IMR-90 (cell line): Measurements from ENCODE around the gene CXCL3. TPM values are rescaled to one million over a fixed set of nuclear protein-coding genes. Genes with fewer than 3 reads are reported as not detected.

Experiments used
- ATAC-seq: fragments of 200-7000 bp; cut with Tn5 transposase; 2 replicates; pipeline ENCODE4 v1.9.1; 2020; ENCODE audit warnings: low read depth, mild to moderate bottlenecking, moderate library complexity
- BruUV-seq: library from RNA; stranded (reverse); fragments of 400-500 nt; replicated peaks from 2 replicates; lab custom pipeline; 2021; lab: Mats Ljungman, UMichigan
- CTCF ChIA-PET: fragments of 300-600 bp; formaldehyde crosslinking; extraction: SDS; loops from one replicate; lab custom pipeline; 2021; ENCODE audit warnings: antibody characterized with exemption; lab: Yijun Ruan, JAX
- POLR2A ChIA-PET: fragments of 300-600 bp; sonication (Branson Sonifier 250); formaldehyde crosslinking; loops from one replicate; lab custom pipeline; 2022; ENCODE audit warnings: antibody characterized with exemption; ENCODE audit not compliant: unreplicated experiment; lab: Charles Lee
- DNase-seq: peaks from one replicate; pipeline ENCODE4 v3.0.0; 2013
- H2AFZ ChIP-seq: replicated peaks from 2 replicates; pipeline ENCODE3; 2013; ENCODE audit warnings: low read length, mild to moderate bottlenecking; ENCODE audit not compliant: poor library complexity
- H2AK5ac ChIP-seq: 2 replicates; pipeline ENCODE4 v1.6.1; 2013; ENCODE audit warnings: low read depth, low read length, inconsistent platforms
- H2AK9ac ChIP-seq: replicated peaks from 2 replicates; pipeline ENCODE3; 2013; ENCODE audit warnings: mild to moderate bottlenecking, low read depth, low read length, moderate library complexity; ENCODE audit not compliant: poor library complexity
- H2BK120ac ChIP-seq: 2 replicates; pipeline ENCODE4 v1.6.1; 2013; ENCODE audit warnings: low read depth, low read length, inconsistent platforms
- H2BK15ac ChIP-seq: 3 replicates; pipeline ENCODE4 v1.6.1; 2013; ENCODE audit warnings: low read depth, low read length, inconsistent platforms
- H2BK20ac ChIP-seq: 2 replicates; pipeline ENCODE4 v1.6.1; 2013; ENCODE audit warnings: low read depth, mild to moderate bottlenecking, inconsistent platforms, low read length, moderate library complexity
- H2BK5ac ChIP-seq: 2 replicates; pipeline ENCODE4 v1.6.1; 2013; ENCODE audit warnings: mild to moderate bottlenecking, low read depth, low read length, inconsistent platforms; ENCODE audit not compliant: poor library complexity, severe bottlenecking
- H3K14ac ChIP-seq: replicated peaks from 2 replicates; pipeline ENCODE4 v1.6.1; 2013; ENCODE audit warnings: low read depth, low read length, inconsistent platforms
- H3K18ac ChIP-seq: 2 replicates; pipeline ENCODE4 v1.6.1; 2013; ENCODE audit warnings: low read depth, low read length, control low read depth
- H3K23ac ChIP-seq: 2 replicates; pipeline ENCODE4 v1.6.1; 2013; ENCODE audit warnings: low read depth, low read length, inconsistent platforms
- H3K27ac ChIP-seq: 2 replicates; pipeline ENCODE4 v1.5.1; 2013; ENCODE audit warnings: mild to moderate bottlenecking, control low read depth, low read length; ENCODE audit not compliant: insufficient read depth
- H3K27me3 ChIP-seq: 2 replicates; pipeline ENCODE4 v1.6.1; 2013; ENCODE audit warnings: low read length; ENCODE audit not compliant: control insufficient read depth, insufficient read depth
- H3K36me3 ChIP-seq: 2 replicates; pipeline ENCODE4 v1.6.1; 2013; ENCODE audit warnings: low read length, mixed read lengths; ENCODE audit not compliant: control insufficient read depth, insufficient read depth
- H3K4ac ChIP-seq: 2 replicates; pipeline ENCODE4 v1.6.1; 2013; ENCODE audit warnings: low read depth, low read length, inconsistent platforms
- H3K4me1 ChIP-seq: 2 replicates; pipeline ENCODE4 v1.6.1; 2013; ENCODE audit warnings: low read length, mixed read lengths; ENCODE audit not compliant: control insufficient read depth, insufficient read depth
- H3K4me2 ChIP-seq: 2 replicates; pipeline ENCODE4 v1.6.1; 2013; ENCODE audit warnings: low read depth, mild to moderate bottlenecking, control low read depth, low read length, moderate library complexity
- H3K4me3 ChIP-seq: 2 replicates; pipeline ENCODE4 v1.5.1; 2013; ENCODE audit warnings: low read depth, mild to moderate bottlenecking, control low read depth, low read length, moderate library complexity; ENCODE audit not compliant: insufficient read depth
- H3K56ac ChIP-seq: 2 replicates; pipeline ENCODE4 v1.6.1; 2013; ENCODE audit warnings: low read length, inconsistent platforms; ENCODE audit not compliant: insufficient read depth; ENCODE audit errors: extremely low read depth
- H3K79me1 ChIP-seq, 2 experiments: 2 replicates each; pipeline ENCODE4 v1.6.1; 2013; ENCODE audit warnings: low read length in 2 of 2, inconsistent platforms in 1 of 2, low read depth in 1 of 2
- H3K9ac ChIP-seq: 2 replicates; pipeline ENCODE4 v1.6.1; 2013; ENCODE audit warnings: low read depth, low read length, control low read depth
- H3K9me1 ChIP-seq: 2 replicates; pipeline ENCODE4 v1.6.1; 2013; ENCODE audit warnings: low read length, inconsistent platforms; ENCODE audit not compliant: insufficient read depth
- H3K9me3 ChIP-seq: 2 replicates; pipeline ENCODE4 v1.6.1; 2013; ENCODE audit warnings: low read length; ENCODE audit not compliant: control insufficient read depth, insufficient read depth
- H4K20me1 ChIP-seq: 2 replicates; pipeline ENCODE4 v1.6.1; 2013; ENCODE audit warnings: low read length, inconsistent platforms; ENCODE audit not compliant: insufficient read depth
- H4K5ac ChIP-seq: 2 replicates; pipeline ENCODE4 v1.6.1; 2013; ENCODE audit warnings: mild to moderate bottlenecking, low read depth, low read length, control low read depth
- H4K8ac ChIP-seq, 2 experiments: 2 replicates each; pipeline ENCODE4 v1.6.1; 2013; ENCODE audit warnings: low read depth in 2 of 2, low read length in 2 of 2, control low read depth in 1 of 2, inconsistent platforms in 1 of 2
- H4K91ac ChIP-seq: 2 replicates; pipeline ENCODE4 v1.6.1; 2013; ENCODE audit warnings: low read depth, low read length, inconsistent platforms; ENCODE audit not compliant: insufficient read depth
- BHLHE40 ChIP-seq: fragments of 150-350 bp; IDR thresholded peaks from 2 replicates; pipeline ENCODE4 v1.6.1; 2016; ENCODE audit warnings: mild to moderate bottlenecking, low read depth, low read length
- CEBPB ChIP-seq: IDR thresholded peaks from 2 replicates; pipeline ENCODE4 v1.6.1; 2012; ENCODE audit warnings: low read depth, low read length, improper control_type of control experiment
- CHD1 ChIP-seq: IDR thresholded peaks from 2 replicates; pipeline ENCODE4 v1.6.1; 2012; ENCODE audit warnings: low read depth, low read length, improper control_type of control experiment
- FOS ChIP-seq: fragments of 150-350 bp; IDR thresholded peaks from 2 replicates; pipeline ENCODE4 v1.6.1; 2016; ENCODE audit warnings: low read depth, low read length
- MAFK ChIP-seq: IDR thresholded peaks from 2 replicates; pipeline ENCODE4 v1.6.1; 2012; ENCODE audit warnings: low read depth, low read length, improper control_type of control experiment
- MAZ ChIP-seq: IDR thresholded peaks from 2 replicates; pipeline ENCODE4 v1.6.1; 2012; ENCODE audit warnings: low read depth, mild to moderate bottlenecking, low read length, improper control_type of control experiment, moderate library complexity, borderline replicate concordance
- MXI1 ChIP-seq: IDR thresholded peaks from 2 replicates; pipeline ENCODE4 v1.6.1; 2012; ENCODE audit warnings: low read depth, mild to moderate bottlenecking, low read length, moderate library complexity, borderline replicate concordance
- NFE2L2 ChIP-seq: fragments of 150-350 bp; IDR thresholded peaks from 2 replicates; pipeline ENCODE4 v1.6.1; 2016; ENCODE audit warnings: low read depth, mild to moderate bottlenecking, low read length
- POLR2A ChIP-seq: IDR thresholded peaks from 2 replicates; pipeline ENCODE4 v1.6.1; 2012; ENCODE audit warnings: mild to moderate bottlenecking, low read depth, low read length
- RAD21 ChIP-seq: IDR thresholded peaks from 2 replicates; pipeline ENCODE4 v1.6.1; 2012; ENCODE audit warnings: low read length, improper control_type of control experiment
- RCOR1 ChIP-seq: IDR thresholded peaks from 2 replicates; pipeline ENCODE4 v1.6.1; 2012; ENCODE audit warnings: mild to moderate bottlenecking, low read length, improper control_type of control experiment; ENCODE audit not compliant: insufficient replicate concordance
- RFX5 ChIP-seq: IDR thresholded peaks from 2 replicates; pipeline ENCODE4 v1.8.0; 2012; ENCODE audit warnings: low read depth, mild to moderate bottlenecking, low read length, moderate library complexity
- SMC3 ChIP-seq: fragments of 150-350 bp; IDR thresholded peaks from 2 replicates; pipeline ENCODE4 v1.6.1; 2016; ENCODE audit warnings: low read depth, mild to moderate bottlenecking, antibody characterized with exemption, low read length, moderate library complexity
- dilution Hi-C: fragments of 300-500 bp; cut with HindIII; formaldehyde crosslinking; loops from one replicate; pipeline ENCODE4 v1.14.3; 2018; ENCODE audit warnings: low sequenced_read_pairs; ENCODE audit not compliant: unreplicated experiment
- in situ Hi-C: fragments of 300-500 bp; cut with MboI; formaldehyde crosslinking; loops from 3 replicates; pipeline ENCODE4 v1.14.3; 2019; ENCODE audit warnings: low sequenced_read_pairs, inconsistent platforms, mixed read lengths
- intact Hi-C: fragments of 100-400 bp; cut with micrococcal nuclease; formaldehyde crosslinking; loops from 2 replicates; pipeline ENCODE4 v1.10.0; 2022
- polyA plus RNA-seq, 3 experiments: library from polyadenylated mRNA; depleted of rRNA; stranded (reverse); fragments of >200 nt; gene quantifications; 2 replicates each; pipeline ENCODE4 v1.2.3, GENCODE V29; 2012; ENCODE audit warnings: low replicate concordance in 1 of 3
- total RNA-seq: library from RNA; depleted of rRNA; stranded (reverse); fragments of >200 nt; gene quantifications from 2 replicates; pipeline ENCODE4 v1.2.3, GENCODE V29; 2012
- TF ChIP-seq, protein P1 (sequence below): conservative IDR thresholded peaks from 2 replicates; pipeline ENCODE4 v1.5.1; 2012; ENCODE audit warnings: mild to moderate bottlenecking, low read depth, low read length, improper control_type of control experiment
- TF ChIP-seq, protein P2 (sequence below): fragments of 150-350 bp; IDR thresholded peaks from 2 replicates; pipeline ENCODE4 v1.6.1; 2016; ENCODE audit warnings: low read depth, mild to moderate bottlenecking, low read length, moderate library complexity, borderline replicate concordance
- TF ChIP-seq, protein P3 (sequence below): fragments of 150-350 bp; IDR thresholded peaks from 2 replicates; pipeline ENCODE4 v1.6.1; 2017; ENCODE audit warnings: mild to moderate bottlenecking, antibody characterized with exemption, low read length, low read depth

The CXCL3 gene
- total and polyA plus RNA-seq, 2 of the 4 experiments (the other 2 are of a cell fraction), result 0.18 to 0.74 TPM

DNA sequence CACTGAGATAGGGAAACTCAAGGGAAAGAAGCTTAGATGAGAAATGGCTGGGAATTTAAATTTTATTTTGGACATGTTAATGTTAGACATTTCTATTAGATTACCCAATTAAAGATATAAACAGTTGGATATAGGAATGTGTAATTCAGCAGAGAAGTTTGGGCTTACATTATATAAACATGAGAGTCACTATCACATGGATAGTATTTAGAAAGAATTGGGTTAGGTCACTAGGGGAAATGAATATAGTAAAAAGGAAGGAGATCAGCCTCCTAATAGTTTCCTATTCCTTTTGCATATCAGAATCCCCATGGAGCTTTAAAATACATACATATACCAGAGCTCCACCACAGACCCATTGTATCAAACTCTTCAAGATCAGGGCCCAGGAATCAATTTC is 20.4 kb downstream of the CXCL3 start:
- Histone ChIP-seq H4K91ac (no peak overlapping the region), H3K27me3 (0 out of 2 replicates have a peak, but pooled peaks cover 2% of the 10 kb centered on the region), H3K9me3 (no peaks in the 10 kb centered on the region), H3K79me1 (no peaks in the 10 kb centered on the region), H3K27ac (peak overlapping the region; percentile 64; the same call in 1 of the 2 replicates), H3K14ac (peak overlapping the region; percentile 53; the same call in 1 of the 2 replicates), H2AFZ (no peak overlapping the region), H3K9ac (no peak overlapping the region; the same call in 1 of the 2 replicates), H3K36me3 (no peaks in the 10 kb centered on the region), H2BK120ac (peak overlapping the region; percentile 77), H3K9me1 (peaks cover 12% of the 10 kb centered on the region), H3K4ac (peak overlapping the region; percentile 38; the same call in 1 of the 2 replicates), H2AK5ac (no peak overlapping the region), H3K4me1 (peaks cover 12% of the 10 kb centered on the region), H3K23ac (peak overlapping the region; percentile 71), H3K4me2 (peak overlapping the region; percentile 75), H3K4me3 (no peak overlapping the region), H4K20me1 (no peaks in the 10 kb centered on the region), H2AK9ac (no peak overlapping the region), H4K8ac (peak overlapping the region in 1 of 2 experiments; percentile 61; a peak in 1 of 4 replicates), H3K18ac (peak overlapping the region; percentile 48), H4K5ac (no peak overlapping the region), H3K56ac (no peak overlapping the region), H2BK20ac (peak overlapping the region; percentile 81; the same call in 1 of the 2 replicates), H2BK5ac (no peak overlapping the region), H2BK15ac (no peak overlapping the region)
- ChIA-PET POLR2A (no interaction called here), CTCF (interaction anchor here (1.4 kb wide), 1 partner anchor 21 kb away, joined by 3 read pairs; the partner anchor contains the start of gene CXCL3)
- intact Hi-C loops (no loop called here), dilution Hi-C loops (no loop called here), in situ Hi-C loops (no loop called here)
- BruUV-seq, result no TSS peak
- ATAC-seq (peak; percentile 94), DNase-seq (peak; percentile 82)
- TF ChIP-seq RFX5 (no peak), RCOR1 (no peak), MAFK (no peak), FOS (peak; percentile 12; the same call in 1 of the 2 replicates), BHLHE40 (0 out of 2 replicates have a peak, but pooled peaks have one; percentile 5), CEBPB (peak; percentile 24; the same call in 1 of the 2 replicates), MXI1 (no peak), SMC3 (no peak), NFE2L2 (no peak), RAD21 (no peak), MAZ (no peak), POLR2A (no peak), CHD1 (no peak)
- TF ChIP-seq, protein P1, sequence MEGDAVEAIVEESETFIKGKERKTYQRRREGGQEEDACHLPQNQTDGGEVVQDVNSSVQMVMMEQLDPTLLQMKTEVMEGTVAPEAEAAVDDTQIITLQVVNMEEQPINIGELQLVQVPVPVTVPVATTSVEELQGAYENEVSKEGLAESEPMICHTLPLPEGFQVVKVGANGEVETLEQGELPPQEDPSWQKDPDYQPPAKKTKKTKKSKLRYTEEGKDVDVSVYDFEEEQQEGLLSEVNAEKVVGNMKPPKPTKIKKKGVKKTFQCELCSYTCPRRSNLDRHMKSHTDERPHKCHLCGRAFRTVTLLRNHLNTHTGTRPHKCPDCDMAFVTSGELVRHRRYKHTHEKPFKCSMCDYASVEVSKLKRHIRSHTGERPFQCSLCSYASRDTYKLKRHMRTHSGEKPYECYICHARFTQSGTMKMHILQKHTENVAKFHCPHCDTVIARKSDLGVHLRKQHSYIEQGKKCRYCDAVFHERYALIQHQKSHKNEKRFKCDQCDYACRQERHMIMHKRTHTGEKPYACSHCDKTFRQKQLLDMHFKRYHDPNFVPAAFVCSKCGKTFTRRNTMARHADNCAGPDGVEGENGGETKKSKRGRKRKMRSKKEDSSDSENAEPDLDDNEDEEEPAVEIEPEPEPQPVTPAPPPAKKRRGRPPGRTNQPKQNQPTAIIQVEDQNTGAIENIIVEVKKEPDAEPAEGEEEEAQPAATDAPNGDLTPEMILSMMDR, result no peak
- TF ChIP-seq, protein P2, sequence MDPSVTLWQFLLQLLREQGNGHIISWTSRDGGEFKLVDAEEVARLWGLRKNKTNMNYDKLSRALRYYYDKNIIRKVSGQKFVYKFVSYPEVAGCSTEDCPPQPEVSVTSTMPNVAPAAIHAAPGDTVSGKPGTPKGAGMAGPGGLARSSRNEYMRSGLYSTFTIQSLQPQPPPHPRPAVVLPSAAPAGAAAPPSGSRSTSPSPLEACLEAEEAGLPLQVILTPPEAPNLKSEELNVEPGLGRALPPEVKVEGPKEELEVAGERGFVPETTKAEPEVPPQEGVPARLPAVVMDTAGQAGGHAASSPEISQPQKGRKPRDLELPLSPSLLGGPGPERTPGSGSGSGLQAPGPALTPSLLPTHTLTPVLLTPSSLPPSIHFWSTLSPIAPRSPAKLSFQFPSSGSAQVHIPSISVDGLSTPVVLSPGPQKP, result no peak
- TF ChIP-seq, protein P3, sequence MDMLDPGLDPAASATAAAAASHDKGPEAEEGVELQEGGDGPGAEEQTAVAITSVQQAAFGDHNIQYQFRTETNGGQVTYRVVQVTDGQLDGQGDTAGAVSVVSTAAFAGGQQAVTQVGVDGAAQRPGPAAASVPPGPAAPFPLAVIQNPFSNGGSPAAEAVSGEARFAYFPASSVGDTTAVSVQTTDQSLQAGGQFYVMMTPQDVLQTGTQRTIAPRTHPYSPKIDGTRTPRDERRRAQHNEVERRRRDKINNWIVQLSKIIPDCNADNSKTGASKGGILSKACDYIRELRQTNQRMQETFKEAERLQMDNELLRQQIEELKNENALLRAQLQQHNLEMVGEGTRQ, result no peak
